Mesothelial cell of epicardium (in vitro differentiated cells): ENCODE data around the gene CEP63. TPM values are rescaled to one million over a fixed set of nuclear protein-coding genes. Genes with fewer than 3 reads are reported as not detected.
"Not testable (repeated sequence)": the region's sequence is repeated elsewhere in the genome, so short reads cannot be mapped to it uniquely, and the experiment has no call there.

ENCODE experiments used
- DNase-seq, 2 experiments: peaks; one replicate each; pipeline ENCODE4 v3.0.0; 2021; ENCODE audit warnings: low spot score in 2 of 2; ENCODE audit not compliant: unreplicated experiment in 2 of 2
- H3K27ac Mint-ChIP-seq: 2 replicates; pipeline ENCODE4 v1.8.0; 2021; ENCODE audit warnings: mixed read lengths
- H3K27me3 Mint-ChIP-seq: 2 replicates; pipeline ENCODE4 v1.8.0; 2021; ENCODE audit warnings: low read depth, mixed read lengths
- H3K36me3 Mint-ChIP-seq: 2 replicates; pipeline ENCODE4 v1.8.0; 2021; ENCODE audit warnings: mixed read lengths
- H3K4me1 Mint-ChIP-seq: 2 replicates; pipeline ENCODE4 v1.8.0; 2021; ENCODE audit warnings: mixed read lengths
- H3K4me3 Mint-ChIP-seq: 2 replicates; pipeline ENCODE4 v1.8.0; 2021; ENCODE audit warnings: mild to moderate bottlenecking, moderate library complexity, mixed read lengths
- H3K9me3 Mint-ChIP-seq: 2 replicates; pipeline ENCODE4 v1.8.0; 2021; ENCODE audit warnings: mixed read lengths
- CTCF ChIP-seq: fragments of 200-600 bp; sonication (generic); IDR thresholded peaks from one replicate; pipeline ENCODE4 v1.5.0; 2021; ENCODE audit warnings: antibody characterized with exemption; ENCODE audit not compliant: unreplicated experiment
- total RNA-seq: library from RNA; stranded (reverse); gene quantifications from 3 replicates; pipeline ENCODE4 v1.2.1, GENCODE V29; 2021

CEP63 gene
- total RNA-seq, 1 donor from 2014 or later: 22.5 TPM

- H3K36me3 Mint-ChIP-seq: no peaks in the 10 kb centered on the region
- peaks cover 2% of the 10 kb centered on the region for H3K27me3 Mint-ChIP-seq
- no peak overlapping the region for H3K4me3 Mint-ChIP-seq
- DNase-seq: no peak
- H3K4me1 Mint-ChIP-seq: peaks cover 2% of the 10 kb centered on the region
- TF ChIP-seq CTCF: no peak
- H3K9me3 Mint-ChIP-seq: peaks cover 31% of the 10 kb centered on the region
- H3K27ac Mint-ChIP-seq: no peak overlapping the region
Measured at GRCh38 chr3:134576426-134576825, 90.6 kb downstream of the CEP63 start.

- Mint-ChIP-seq H3K4me3 (no peak overlapping the region), H3K27me3 (peaks cover 2% of the 10 kb centered on the region), H3K36me3 (no peaks in the 10 kb centered on the region), H3K4me1 (peaks cover 2% of the 10 kb centered on the region), H3K27ac (no peak overlapping the region), H3K9me3 (peaks cover 30% of the 10 kb centered on the region)
- no peak for TF ChIP-seq CTCF
- DNase-seq: no peak
Measured at GRCh38 chr3:134576831-134577230, 91.0 kb downstream of the CEP63 start.

GRCh38 chr3:134579141-134579665 lies 93.3 kb downstream of the CEP63 start:
- peaks cover 9% of the 10 kb centered on the region for H3K27me3 Mint-ChIP-seq
- H3K36me3 Mint-ChIP-seq: no peaks in the 10 kb centered on the region
- TF ChIP-seq CTCF: no peak
- no peak for DNase-seq
- no peak overlapping the region for H3K4me3 Mint-ChIP-seq
- H3K4me1 Mint-ChIP-seq: peaks cover 2% of the 10 kb centered on the region
- H3K27ac Mint-ChIP-seq: no peak overlapping the region
- peaks cover 17% of the 10 kb centered on the region for H3K9me3 Mint-ChIP-seq

- H3K27me3 Mint-ChIP-seq: peaks cover 44% of the 10 kb centered on the region
- TF ChIP-seq CTCF: no peak
Measured at GRCh38 chr3:134590766-134591165, 104.9 kb downstream of the CEP63 start.

GRCh38 chr3:134592806-134593205 lies 106.9 kb downstream of the CEP63 start:
- Mint-ChIP-seq H3K27ac (no peak overlapping the region), H3K36me3 (no peaks in the 10 kb centered on the region), H3K9me3 (no peaks in the 10 kb centered on the region), H3K27me3 (peaks cover 36% of the 10 kb centered on the region), H3K4me3 (no peak overlapping the region), H3K4me1 (no peaks in the 10 kb centered on the region)
- TF ChIP-seq CTCF: no peak
- DNase-seq: no peak

More at GRCh38 chr3:134590766-134591165, 104.9 kb downstream of the CEP63 start:
- no peaks in the 10 kb centered on the region for H3K9me3 Mint-ChIP-seq
- no peaks in the 10 kb centered on the region for H3K4me1 Mint-ChIP-seq
- H3K36me3 Mint-ChIP-seq: no peaks in the 10 kb centered on the region
- H3K4me3 Mint-ChIP-seq: no peak overlapping the region
- DNase-seq: no peak
- no peak overlapping the region for H3K27ac Mint-ChIP-seq

- no peaks in the 10 kb centered on the region for H3K4me1 Mint-ChIP-seq
- H3K9me3 Mint-ChIP-seq: no peaks in the 10 kb centered on the region
- no peak for TF ChIP-seq CTCF
- DNase-seq: no peak
- peaks cover 38% of the 10 kb centered on the region for H3K27me3 Mint-ChIP-seq
- H3K27ac Mint-ChIP-seq: no peak overlapping the region
- no peaks in the 10 kb centered on the region for H3K36me3 Mint-ChIP-seq
- no peak overlapping the region for H3K4me3 Mint-ChIP-seq
Measured at GRCh38 chr3:134594331-134594741, 108.5 kb downstream of the CEP63 start.

- not testable (repeated sequence) for H3K36me3 Mint-ChIP-seq, H3K4me1 Mint-ChIP-seq, H3K9me3 Mint-ChIP-seq, H3K27ac Mint-ChIP-seq, H3K4me3 Mint-ChIP-seq, DNase-seq
- peaks cover 43% of the 10 kb centered on the region for H3K27me3 Mint-ChIP-seq
Measured at GRCh38 chr3:134594986-134595385, 109.1 kb downstream of the CEP63 start.
